ENCODE results near the gene PATE2.

- no peak for TF ChIP-seq CTCF (IDR thresholded peaks at IDR 0.05; ENCODE audit: low read depth, low read length, poor library complexity, severe bottlenecking)
- no peak for TF ChIP-seq EZH2phosphoT487 (IDR thresholded peaks at IDR 0.05; ENCODE audit: borderline replicate concordance, low read length)
Observed at GRCh38 chr11:125777309-125777708, 1.3 kb downstream of the PATE2 start.

All from DOHH2 (cell line).